H1 (cell line): ENCODE data around the gene COL16A1. TPM values are rescaled to one million over a fixed set of nuclear protein-coding genes. Genes with fewer than 3 reads are reported as not detected.

ENCODE experiments used
- CREB1 ChIP-seq: IDR thresholded peaks from 2 replicates; pipeline ENCODE4 v1.6.1; 2012; ENCODE audit warnings: inconsistent platforms
- JUN ChIP-seq: IDR thresholded peaks from 2 replicates; pipeline ENCODE4 v1.6.1; 2011; ENCODE audit warnings: low read depth, mild to moderate bottlenecking, improper control_type of control experiment, low read length
- MAX ChIP-seq: IDR thresholded peaks from 2 replicates; pipeline ENCODE4 v1.6.1; 2012; ENCODE audit warnings: inconsistent platforms
- polyA plus RNA-seq, 7 experiments: library from polyadenylated mRNA; depleted of rRNA in 3 of 7; stranded (reverse) in 5 of 7; unstranded in 2 of 7; fragments of >200 nt in 5 of 7; fragments of 200-250 nt in 2 of 7; gene quantifications; 1 replicate in 5 of 7; 2 replicates in 1 of 7; 4 replicates in 1 of 7; pipeline versions ENCODE4 v1.2.1 to v1.2.3, GENCODE V29; 2011 to 2013; ENCODE audit warnings: missing spikeins in 2 of 7, mixed read lengths in 2 of 7
- total RNA-seq: library from RNA; stranded (reverse); fragmentation: NEBNext Ultra II Directional; extraction: Animal tissue kit (Norgen Biotek cat#: 25700); gene quantifications from 2 replicates; pipeline ENCODE4 v1.2.1, GENCODE V29; 2021

COL16A1 gene
- total and polyA plus RNA-seq, 2 of the 8 experiments (the other 6 are each of a cell fraction or from before 2014, with no cell fraction given), result 2.0 to 10.5 TPM

- TF ChIP-seq JUN (no peak), CREB1 (no peak), MAX (no peak)
These were observed 22.1 kb upstream of the COL16A1 start (continued) for GRCh38 chr1:31725777-31726535.
